Mesothelial cell of epicardium (in vitro differentiated cells): ENCODE measurements around the gene RCL1. TPM values are rescaled to one million over a fixed set of nuclear protein-coding genes. Genes with fewer than 3 reads are reported as not detected.

Source experiments
- DNase-seq, 2 experiments: peaks; one replicate each; pipeline ENCODE4 v3.0.0; 2021; ENCODE audit warnings: low spot score in 2 of 2; ENCODE audit not compliant: unreplicated experiment in 2 of 2
- H3K27ac Mint-ChIP-seq: 2 replicates; pipeline ENCODE4 v1.8.0; 2021; ENCODE audit warnings: mixed read lengths
- H3K27me3 Mint-ChIP-seq: 2 replicates; pipeline ENCODE4 v1.8.0; 2021; ENCODE audit warnings: low read depth, mixed read lengths
- H3K36me3 Mint-ChIP-seq: 2 replicates; pipeline ENCODE4 v1.8.0; 2021; ENCODE audit warnings: mixed read lengths
- H3K4me1 Mint-ChIP-seq: 2 replicates; pipeline ENCODE4 v1.8.0; 2021; ENCODE audit warnings: mixed read lengths
- H3K4me3 Mint-ChIP-seq: 2 replicates; pipeline ENCODE4 v1.8.0; 2021; ENCODE audit warnings: mild to moderate bottlenecking, moderate library complexity, mixed read lengths
- H3K9me3 Mint-ChIP-seq: 2 replicates; pipeline ENCODE4 v1.8.0; 2021; ENCODE audit warnings: mixed read lengths
- CTCF ChIP-seq: fragments of 200-600 bp; sonication (generic); IDR thresholded peaks from one replicate; pipeline ENCODE4 v1.5.0; 2021; ENCODE audit warnings: antibody characterized with exemption; ENCODE audit not compliant: unreplicated experiment
- total RNA-seq: library from RNA; stranded (reverse); gene quantifications from 3 replicates; pipeline ENCODE4 v1.2.1, GENCODE V29; 2021

Gene RCL1
- total RNA-seq, 1 donor from 2014 or later = 21.2 TPM

DNA sequence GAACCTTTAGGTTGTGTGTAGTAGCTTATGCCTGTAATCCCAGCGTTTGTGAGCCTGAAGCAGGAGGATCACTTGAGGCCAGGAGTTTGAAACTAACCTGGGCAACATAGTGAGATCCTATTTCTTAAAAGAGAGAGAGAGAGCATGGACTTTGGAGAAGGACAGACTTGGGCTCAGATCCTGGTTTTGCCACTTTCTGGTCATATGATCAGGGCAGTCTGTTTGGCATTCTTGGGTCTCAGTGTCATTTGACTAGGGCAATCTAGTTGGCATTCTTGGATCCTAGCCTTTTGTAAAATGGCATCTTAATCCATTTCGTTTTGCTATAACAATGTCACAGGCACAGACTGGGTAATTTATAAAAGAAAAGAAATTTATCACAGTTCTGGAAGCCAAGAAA lies 28.4 kb downstream of the RCL1 start:
- H3K4me3 Mint-ChIP-seq = no peak overlapping the region
- peaks cover 2% of the 10 kb centered on the region for H3K36me3 Mint-ChIP-seq
- H3K9me3 Mint-ChIP-seq = peaks cover under 1% of the 10 kb centered on the region
- no peak for TF ChIP-seq CTCF
- no peak for DNase-seq
- no peaks in the 10 kb centered on the region for H3K4me1 Mint-ChIP-seq
- no peaks in the 10 kb centered on the region for H3K27me3 Mint-ChIP-seq
- H3K27ac Mint-ChIP-seq = no peak overlapping the region

- no peaks in the 10 kb centered on the region for H3K4me1 Mint-ChIP-seq
- peaks cover 2% of the 10 kb centered on the region for H3K36me3 Mint-ChIP-seq
- H3K4me3 Mint-ChIP-seq = no peak overlapping the region
- no peak overlapping the region for H3K27ac Mint-ChIP-seq
- H3K27me3 Mint-ChIP-seq = no peaks in the 10 kb centered on the region
- H3K9me3 Mint-ChIP-seq = no peaks in the 10 kb centered on the region
- no peak for DNase-seq
- no peak for TF ChIP-seq CTCF
Measured at GRCh38 chr9:4822057-4822456, 29.3 kb downstream of the RCL1 start.

DNA sequence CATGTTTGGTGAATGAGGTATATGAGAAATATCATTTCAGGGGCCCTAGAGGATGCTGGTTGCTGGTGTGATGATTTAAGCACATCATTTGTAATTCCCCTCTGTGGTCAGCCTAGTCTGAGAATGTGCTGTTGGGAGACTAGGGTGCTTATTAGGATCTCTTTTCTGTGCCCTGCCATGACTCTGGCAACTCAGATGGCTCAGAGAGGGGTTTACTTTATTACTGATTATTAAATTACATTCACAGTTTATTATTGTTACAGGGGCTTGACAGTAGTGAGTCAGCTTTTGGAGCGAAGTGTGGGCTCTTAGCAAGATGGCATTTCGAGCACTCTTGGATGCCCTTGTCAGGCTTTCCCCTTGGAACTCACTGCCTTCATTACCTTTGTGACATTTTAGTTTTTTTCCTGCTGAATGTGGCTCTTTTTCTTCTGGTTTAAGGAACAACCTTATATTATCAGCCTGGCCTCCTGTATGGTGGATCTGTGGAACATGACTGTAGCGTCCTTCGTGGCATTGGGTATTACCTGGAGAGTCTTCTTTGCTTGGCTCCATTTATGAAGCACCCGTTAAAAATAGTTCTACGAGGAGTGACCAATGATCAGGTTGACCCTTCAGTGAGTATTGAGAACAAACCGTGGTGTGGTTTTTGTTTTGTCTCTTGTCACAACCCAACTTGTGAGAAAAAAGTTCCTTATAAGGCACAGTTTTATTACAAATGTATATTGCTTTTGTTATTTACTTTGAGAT lies 33.8 kb downstream of the RCL1 start:
- no peak overlapping the region for H3K4me3 Mint-ChIP-seq
- no peaks in the 10 kb centered on the region for H3K9me3 Mint-ChIP-seq
- DNase-seq = no peak
- TF ChIP-seq CTCF = no peak
- no peaks in the 10 kb centered on the region for H3K4me1 Mint-ChIP-seq
- H3K27me3 Mint-ChIP-seq = no peaks in the 10 kb centered on the region
- peaks cover 2% of the 10 kb centered on the region for H3K36me3 Mint-ChIP-seq
- H3K27ac Mint-ChIP-seq = no peak overlapping the region

DNA sequence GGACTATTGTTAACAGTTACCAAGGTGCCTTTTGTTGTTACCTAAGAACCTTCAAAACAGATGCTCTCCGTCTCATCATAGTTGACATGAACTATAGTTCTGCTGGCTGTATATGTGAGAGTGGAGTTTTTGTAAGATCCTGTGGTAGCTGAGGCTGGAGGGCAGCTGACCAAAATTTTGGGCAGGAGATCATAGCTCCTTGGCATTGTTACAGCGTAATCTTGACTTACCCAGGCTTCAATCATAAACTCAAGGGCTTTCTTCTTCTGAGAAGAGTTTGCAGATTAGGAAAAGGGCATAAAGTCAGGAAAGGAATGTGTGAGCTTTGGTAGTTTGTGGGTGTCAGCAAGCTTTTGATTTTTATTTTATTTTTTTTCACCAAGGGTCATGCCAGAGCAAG lies 34.5 kb downstream of the RCL1 start:
- H3K27me3 Mint-ChIP-seq = no peaks in the 10 kb centered on the region
- no peak overlapping the region for H3K4me3 Mint-ChIP-seq
- H3K4me1 Mint-ChIP-seq = no peaks in the 10 kb centered on the region
- H3K9me3 Mint-ChIP-seq = no peaks in the 10 kb centered on the region
- H3K27ac Mint-ChIP-seq = no peak overlapping the region
- no peak for TF ChIP-seq CTCF
- H3K36me3 Mint-ChIP-seq = peaks cover 2% of the 10 kb centered on the region
- no peak for DNase-seq

DNA sequence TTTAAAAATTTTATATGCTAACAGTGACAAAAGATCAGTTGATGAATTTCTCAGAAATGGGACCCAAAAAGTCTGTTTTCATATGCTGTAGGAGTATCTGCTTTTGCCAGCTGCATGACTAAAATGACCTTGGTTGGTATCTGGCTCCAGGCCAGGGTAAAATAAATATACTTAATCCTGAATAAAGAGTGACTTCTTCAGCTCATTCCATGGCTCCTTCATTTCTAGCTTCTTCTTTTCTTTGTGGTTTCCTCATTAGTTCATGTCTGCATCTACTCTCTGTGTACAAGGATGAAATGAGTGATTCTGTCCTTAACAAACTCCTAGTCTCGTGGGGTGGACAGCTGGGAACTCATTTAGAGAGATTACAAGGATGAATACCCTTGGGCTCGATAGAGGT lies 36.0 kb downstream of the RCL1 start:
- Mint-ChIP-seq H3K4me1 (no peaks in the 10 kb centered on the region), H3K27me3 (no peaks in the 10 kb centered on the region), H3K36me3 (peaks cover 10% of the 10 kb centered on the region), H3K9me3 (no peaks in the 10 kb centered on the region), H3K4me3 (no peak overlapping the region), H3K27ac (no peak overlapping the region)
- TF ChIP-seq CTCF = no peak
- DNase-seq = no peak
